CD14-positive monocyte (primary cell): ENCODE data around the gene PHACTR4. TPM values are rescaled to one million over a fixed set of nuclear protein-coding genes. Genes with fewer than 3 reads are reported as not detected.
A peak's percentile ranks its signal among the peaks of the same experiment; 100 is the strongest.
"Not testable (repeated sequence)": the region's sequence is repeated elsewhere in the genome, so short reads cannot be mapped to it uniquely, and the experiment has no call there.

Experiments used
- DNase-seq, 3 donors: peaks; one replicate each; pipeline ENCODE4 v3.0.0-alpha.2; 2011 to 2022
- H2AFZ ChIP-seq: 2 replicates; pipeline ENCODE4 v1.6.0; 2012; ENCODE audit warnings: mild to moderate bottlenecking, low read depth, low read length, inconsistent platforms; ENCODE audit not compliant: insufficient read depth, poor library complexity, severe bottlenecking
- H3K27ac ChIP-seq, 2 donors: 1 replicate in 1 of 2; 2 replicates in 1 of 2; pipeline ENCODE4 v1.5.1; 2012 to 2013; ENCODE audit warnings: low read length in 2 of 2, control low read depth in 1 of 2, inconsistent platforms in 1 of 2, low read depth in 1 of 2, mild to moderate bottlenecking in 1 of 2
- H3K27me3 ChIP-seq, 2 donors: one replicate each; pipeline versions ENCODE4 v1.6.0 to v1.6.1; 2011 to 2013; ENCODE audit warnings: low read length in 2 of 2; ENCODE audit not compliant: control insufficient read depth in 2 of 2, insufficient read depth in 2 of 2
- H3K36me3 ChIP-seq, 2 donors: replicated peaks in 1 of 2; 1 replicate in 1 of 2; 2 replicates in 1 of 2; pipeline versions ENCODE4 v1.5.1 to v1.6.1; 2012 to 2013; ENCODE audit warnings: low read length in 2 of 2, control low read depth in 1 of 2, inconsistent platforms in 1 of 2, mild to moderate bottlenecking in 1 of 2; ENCODE audit not compliant: insufficient read depth in 2 of 2, control insufficient read depth in 1 of 2
- H3K4me1 ChIP-seq, 2 donors: 1 replicate in 1 of 2; 2 replicates in 1 of 2; pipeline versions ENCODE4 v1.5.1 to v1.6.1; 2012 to 2013; ENCODE audit warnings: low read length in 2 of 2, control low read depth in 1 of 2, inconsistent platforms in 1 of 2, mild to moderate bottlenecking in 1 of 2, moderate library complexity in 1 of 2; ENCODE audit not compliant: insufficient read depth in 2 of 2, control insufficient read depth in 1 of 2
- H3K4me2 ChIP-seq: replicated peaks from 2 replicates; pipeline ENCODE3; 2012; ENCODE audit warnings: low read length, moderate library complexity, mild to moderate bottlenecking; ENCODE audit not compliant: poor library complexity, severe bottlenecking; ENCODE audit errors: extremely low read depth
- H3K4me3 ChIP-seq, 3 experiments: fragments of 200-600 bp in 1 of 3; sonication (generic) in 1 of 3; replicated peaks in 1 of 3; 1 replicate in 2 of 3; 2 replicates in 1 of 3; pipeline ENCODE4 v1.5.1; 2011 to 2013; ENCODE audit warnings: low read length in 3 of 3, mild to moderate bottlenecking in 3 of 3, control low read depth in 2 of 3, low read depth in 2 of 3, inconsistent platforms in 1 of 3, moderate library complexity in 1 of 3
- H3K79me2 ChIP-seq: 2 replicates; pipeline ENCODE4 v1.6.0; 2012; ENCODE audit warnings: mild to moderate bottlenecking, control low read depth, inconsistent platforms, low read length, moderate library complexity; ENCODE audit not compliant: insufficient read depth
- H3K9ac ChIP-seq: 2 replicates; pipeline ENCODE4 v1.6.0; 2017; ENCODE audit warnings: low read length, mild to moderate bottlenecking; ENCODE audit not compliant: insufficient read depth, poor library complexity, severe bottlenecking
- H3K9me3 ChIP-seq, 2 donors: replicated peaks in 1 of 2; 1 replicate in 1 of 2; 2 replicates in 1 of 2; pipeline versions ENCODE4 v1.5.1 to v1.6.1; 2012 to 2013; ENCODE audit warnings: low read length in 2 of 2, control low read depth in 1 of 2; ENCODE audit not compliant: control insufficient read depth in 1 of 2, insufficient read depth in 1 of 2
- H4K20me1 ChIP-seq: 2 replicates; pipeline ENCODE4 v1.6.0; 2012; ENCODE audit warnings: mild to moderate bottlenecking, low read length, control low read depth, moderate library complexity; ENCODE audit not compliant: insufficient read depth
- H3K27ac Mint-ChIP-seq, 7 donors: one replicate each; pipeline ENCODE4 v1.8.0; 2020; ENCODE audit warnings: mild to moderate bottlenecking in 7 of 7, mixed read lengths in 7 of 7, moderate library complexity in 6 of 7, inconsistent platforms in 2 of 7
- H3K27me3 Mint-ChIP-seq, 3 donors: one replicate each; pipeline ENCODE4 v1.8.0; 2021 to 2022; ENCODE audit warnings: low read depth in 3 of 3, mild to moderate bottlenecking in 3 of 3, mixed read lengths in 3 of 3, moderate library complexity in 3 of 3, inconsistent platforms in 1 of 3
- H3K36me3 Mint-ChIP-seq, 2 donors: one replicate each; pipeline ENCODE4 v1.8.0; 2020; ENCODE audit warnings: mixed read lengths in 2 of 2, inconsistent platforms in 1 of 2, mild to moderate bottlenecking in 1 of 2
- H3K4me1 Mint-ChIP-seq: one replicate; pipeline ENCODE4 v1.8.0; 2020; ENCODE audit warnings: mild to moderate bottlenecking, mixed read lengths
- H3K4me3 Mint-ChIP-seq, 2 donors: one replicate each; pipeline ENCODE4 v1.8.0; 2020; ENCODE audit warnings: mild to moderate bottlenecking in 2 of 2, mixed read lengths in 2 of 2, moderate library complexity in 1 of 2
- H3K9me3 Mint-ChIP-seq, 7 donors: one replicate each; pipeline ENCODE4 v1.8.0; 2020 to 2022; ENCODE audit warnings: mixed read lengths in 7 of 7, mild to moderate bottlenecking in 6 of 7, moderate library complexity in 6 of 7, inconsistent platforms in 2 of 7
- CTCF ChIP-seq: fragments of 200-600 bp; IDR thresholded peaks from one replicate; pipeline ENCODE4 v1.8.0; 2022; ENCODE audit warnings: antibody characterized with exemption, mild to moderate bottlenecking
- WGBS: methylation state at CpG from one replicate; pipeline ENCODE4 v1.1.5; 2013; ENCODE audit warnings: missing lambda C conversion rate; ENCODE audit not compliant: insufficient coverage; 5-methylcytosine and 5-hydroxymethylcytosine counted together
- intact Hi-C, 2 donors: fragments of 100-400 bp; cut with micrococcal nuclease; formaldehyde crosslinking; loops; one replicate each; pipeline versions ENCODE4 v1.15.0 to v1.15.1; 2023
- polyA plus RNA-seq, 3 donors: library from polyadenylated mRNA; depleted of rRNA in 1 of 3; unstranded in 2 of 3; stranded (reverse) in 1 of 3; fragments of 300-500 nt in 2 of 3; fragments of >200 nt in 1 of 3; fragmentation: Illumina TruSeq in 2 of 3; gene quantifications; 1 replicate in 2 of 3; 2 replicates in 1 of 3; pipeline ENCODE4 v1.2.3, GENCODE V29; 2012 to 2021

PHACTR4 gene
- polyA plus RNA-seq, 3 donors: 2.9 to 9.7 (median 2.9) TPM

DNA sequence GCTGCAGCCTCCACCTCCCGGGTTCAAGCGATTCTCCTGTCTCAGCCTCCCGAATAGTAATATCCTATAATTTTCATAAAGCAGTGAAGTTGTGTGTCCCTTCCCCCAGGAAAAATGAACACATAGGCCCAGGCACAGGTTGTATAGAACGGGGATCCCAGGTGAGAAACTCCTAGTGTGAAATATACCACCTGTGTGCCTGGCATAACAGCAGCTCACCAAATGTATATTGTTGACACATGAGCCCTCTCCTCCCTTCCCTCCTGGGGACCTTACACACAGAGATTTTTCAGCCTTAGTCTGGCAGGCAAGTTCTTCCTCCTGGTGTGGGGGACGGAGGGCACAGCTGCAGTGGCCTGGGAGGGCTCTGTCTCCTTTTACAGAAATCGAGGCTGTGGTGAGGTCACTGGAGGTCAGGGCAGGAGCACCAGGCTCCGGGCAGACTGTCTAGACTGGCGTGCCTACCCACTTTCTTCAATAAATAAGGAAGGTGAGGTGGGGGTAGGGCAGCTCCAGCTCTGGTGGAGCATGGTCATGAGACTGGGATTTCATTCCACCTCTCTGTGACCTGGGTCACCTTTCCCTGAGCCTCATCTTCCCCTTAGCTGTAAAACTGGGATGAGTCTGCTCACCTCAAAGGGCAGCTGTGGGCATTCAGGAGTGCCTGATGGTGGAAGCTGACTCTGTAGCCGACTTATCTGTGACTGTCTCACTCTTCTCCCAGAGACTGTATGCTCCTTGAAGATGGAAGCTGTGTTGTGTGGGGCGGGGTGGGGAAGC, 150.6 kb downstream of the PHACTR4 start:
- peaks cover 62% of the 10 kb centered on the region for H3K79me2 ChIP-seq
- H3K36me3 Mint-ChIP-seq: peaks cover 15 to 21% of the 10 kb centered on the region in 2 donors
- peak overlapping the region in 1 of 2 donors; percentile 41 for H3K27ac ChIP-seq
- H3K4me2 ChIP-seq: no peak overlapping the region
- H3K9me3 Mint-ChIP-seq: no peaks in the 10 kb centered on the region
- no peaks in the 10 kb centered on the region for H3K9me3 ChIP-seq
- H4K20me1 ChIP-seq: peaks cover 23% of the 10 kb centered on the region
- peaks cover 23% of the 10 kb centered on the region for H3K4me1 Mint-ChIP-seq
- no peak overlapping the region for H2AFZ ChIP-seq
- TF ChIP-seq CTCF: no peak
- H3K9ac ChIP-seq: no peak overlapping the region
- DNase-seq: no peak
- intact Hi-C loops: loop anchor here (5.0 to 10.0 kb wide), 5 partner anchors 32 to 357 kb away; partner anchors contain the start of genes TRNAU1AP (in 2 of the 2) and YTHDF2 (in 1 of the 2)
- H3K4me3 ChIP-seq: no peak overlapping the region
- H3K27me3 Mint-ChIP-seq: peaks cover 0 to 2% (median 2%) of the 10 kb centered on the region in 3 donors
- no CpG with 5 or more reads among the region's 10 CpGs for WGBS
- no peak overlapping the region for H3K4me3 Mint-ChIP-seq
- peaks cover 15 to 17% of the 10 kb centered on the region in 2 donors for H3K4me1 ChIP-seq
- no peaks in the 10 kb centered on the region for H3K27me3 ChIP-seq
- peak overlapping the region in 5 of 7 donors; percentile 37 to 84 (median 56) for H3K27ac Mint-ChIP-seq
- peaks cover 0 to 11% of the 10 kb centered on the region in 2 donors for H3K36me3 ChIP-seq

- Mint-ChIP-seq H3K27ac (peak overlapping the region in 4 of 7 donors; percentile 21 to 60 (median 34)), H3K36me3 (peaks cover 15 to 18% of the 10 kb centered on the region in 2 donors), H3K4me1 (peaks cover 23% of the 10 kb centered on the region)
- H3K4me3 ChIP-seq, H2AFZ ChIP-seq, H3K4me3 Mint-ChIP-seq, H3K9ac ChIP-seq, H3K9me3 Mint-ChIP-seq, H3K9me3 ChIP-seq, H3K27me3 ChIP-seq, H3K27me3 Mint-ChIP-seq, intact Hi-C loops, DNase-seq, H3K4me2 ChIP-seq: not testable (repeated sequence)
- H3K36me3 ChIP-seq: peaks cover 0 to 10% of the 10 kb centered on the region in 2 donors
- H3K27ac ChIP-seq: peak overlapping the region in 1 of 2 donors; percentile 41
- H4K20me1 ChIP-seq: peaks cover 16% of the 10 kb centered on the region
- H3K4me1 ChIP-seq: peaks cover 15 to 17% of the 10 kb centered on the region in 2 donors
- peaks cover 69% of the 10 kb centered on the region for H3K79me2 ChIP-seq
- 98% methylated on average over 9 of the region's 12 CpGs for WGBS
These were observed 151.3 kb downstream of the PHACTR4 start for GRCh38 chr1:28520796-28521195.
